ENCODE results near the gene HLTF. TPM values are rescaled to one million over a fixed set of nuclear protein-coding genes. Genes with fewer than 3 reads are reported as not detected.

Gene HLTF, protein sequence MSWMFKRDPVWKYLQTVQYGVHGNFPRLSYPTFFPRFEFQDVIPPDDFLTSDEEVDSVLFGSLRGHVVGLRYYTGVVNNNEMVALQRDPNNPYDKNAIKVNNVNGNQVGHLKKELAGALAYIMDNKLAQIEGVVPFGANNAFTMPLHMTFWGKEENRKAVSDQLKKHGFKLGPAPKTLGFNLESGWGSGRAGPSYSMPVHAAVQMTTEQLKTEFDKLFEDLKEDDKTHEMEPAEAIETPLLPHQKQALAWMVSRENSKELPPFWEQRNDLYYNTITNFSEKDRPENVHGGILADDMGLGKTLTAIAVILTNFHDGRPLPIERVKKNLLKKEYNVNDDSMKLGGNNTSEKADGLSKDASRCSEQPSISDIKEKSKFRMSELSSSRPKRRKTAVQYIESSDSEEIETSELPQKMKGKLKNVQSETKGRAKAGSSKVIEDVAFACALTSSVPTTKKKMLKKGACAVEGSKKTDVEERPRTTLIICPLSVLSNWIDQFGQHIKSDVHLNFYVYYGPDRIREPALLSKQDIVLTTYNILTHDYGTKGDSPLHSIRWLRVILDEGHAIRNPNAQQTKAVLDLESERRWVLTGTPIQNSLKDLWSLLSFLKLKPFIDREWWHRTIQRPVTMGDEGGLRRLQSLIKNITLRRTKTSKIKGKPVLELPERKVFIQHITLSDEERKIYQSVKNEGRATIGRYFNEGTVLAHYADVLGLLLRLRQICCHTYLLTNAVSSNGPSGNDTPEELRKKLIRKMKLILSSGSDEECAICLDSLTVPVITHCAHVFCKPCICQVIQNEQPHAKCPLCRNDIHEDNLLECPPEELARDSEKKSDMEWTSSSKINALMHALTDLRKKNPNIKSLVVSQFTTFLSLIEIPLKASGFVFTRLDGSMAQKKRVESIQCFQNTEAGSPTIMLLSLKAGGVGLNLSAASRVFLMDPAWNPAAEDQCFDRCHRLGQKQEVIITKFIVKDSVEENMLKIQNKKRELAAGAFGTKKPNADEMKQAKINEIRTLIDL
- total RNA-seq (ENCODE audit: unreplicated experiment), result 15.9 TPM
- long read RNA-seq, partial matches to known transcripts, result 3 of 4 reads
- long read RNA-seq, other reads (novel, unspliced or antisense), result 1 of 4 reads

DNA sequence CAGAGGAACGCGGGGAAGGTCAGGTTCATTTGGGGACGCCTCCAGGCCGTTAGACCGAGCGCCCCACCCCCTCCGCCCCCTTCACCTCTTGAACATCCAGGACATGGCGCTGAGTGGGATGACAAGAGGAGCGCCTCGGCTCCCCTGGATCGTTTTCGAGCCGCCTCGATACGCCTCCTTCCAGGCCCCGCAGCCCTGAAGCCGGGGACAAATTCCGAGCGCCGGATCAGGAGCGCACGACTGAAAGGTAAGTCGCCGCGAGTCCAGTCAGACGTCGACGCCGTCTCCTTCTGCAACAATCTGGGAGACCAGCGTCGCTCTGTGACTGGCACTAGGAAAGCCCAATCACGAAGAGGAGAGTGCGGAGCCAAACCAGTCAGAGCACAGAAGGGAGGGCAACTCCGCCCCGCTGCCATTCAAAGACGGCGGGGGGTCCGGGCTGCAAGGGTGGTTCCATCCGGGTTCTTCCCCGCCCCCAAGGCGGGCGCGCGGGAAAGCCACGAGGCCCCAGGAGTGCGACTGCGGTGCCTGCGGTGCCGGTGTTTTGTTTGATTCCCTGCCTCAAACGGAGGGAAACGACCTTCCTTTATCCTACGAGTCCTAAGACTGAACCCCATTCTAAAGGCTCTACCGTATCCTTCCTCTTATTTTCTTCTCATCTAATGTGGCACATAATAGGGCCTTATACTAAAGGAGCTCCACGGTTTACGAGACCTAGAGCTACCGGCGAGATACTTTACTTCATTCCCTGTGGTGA is at the start of gene HLTF:
Gene HLTF, minus strand, starts transcription at position 302 of the 757 bp plus-strand sequence. Its CDS starts 197 bp downstream, at position 105.
- Mint-ChIP-seq H3K4me3 (ENCODE audit: unreplicated experiment) (peak within 1 kb of the TSS; percentile 94), H3K4me1 (ENCODE audit: unreplicated experiment) (peaks cover 7% of the 10 kb centered on the region), H3K27ac (ENCODE audit: unreplicated experiment) (peak within 1 kb of the TSS; percentile 41)

DNA sequence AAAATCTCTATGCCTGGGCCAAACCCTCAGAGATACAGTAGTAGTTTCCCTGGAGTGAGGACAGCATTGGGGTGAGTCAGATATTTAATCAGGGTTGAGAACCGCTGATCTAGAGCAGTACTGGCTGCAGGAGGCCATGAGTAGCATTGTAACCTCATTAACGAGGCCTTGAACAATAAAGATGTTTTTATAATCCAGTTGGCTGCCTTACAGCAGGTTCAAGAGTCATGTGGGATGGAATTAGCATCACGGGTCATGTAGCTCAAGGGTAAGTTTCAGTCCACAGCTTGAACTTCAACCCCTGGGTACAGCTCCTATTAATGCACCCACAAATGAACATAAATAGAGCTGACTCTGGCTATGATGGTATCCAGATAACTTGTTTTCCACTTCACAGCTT is 48.2 kb upstream of the HLTF start:
- H3K4me1 Mint-ChIP-seq (ENCODE audit: unreplicated experiment), result peaks cover 8% of the 10 kb centered on the region
- no peaks in the 10 kb centered on the region for H3K36me3 Mint-ChIP-seq (ENCODE audit: low read depth, unreplicated experiment)
- TF ChIP-seq, protein P1, sequence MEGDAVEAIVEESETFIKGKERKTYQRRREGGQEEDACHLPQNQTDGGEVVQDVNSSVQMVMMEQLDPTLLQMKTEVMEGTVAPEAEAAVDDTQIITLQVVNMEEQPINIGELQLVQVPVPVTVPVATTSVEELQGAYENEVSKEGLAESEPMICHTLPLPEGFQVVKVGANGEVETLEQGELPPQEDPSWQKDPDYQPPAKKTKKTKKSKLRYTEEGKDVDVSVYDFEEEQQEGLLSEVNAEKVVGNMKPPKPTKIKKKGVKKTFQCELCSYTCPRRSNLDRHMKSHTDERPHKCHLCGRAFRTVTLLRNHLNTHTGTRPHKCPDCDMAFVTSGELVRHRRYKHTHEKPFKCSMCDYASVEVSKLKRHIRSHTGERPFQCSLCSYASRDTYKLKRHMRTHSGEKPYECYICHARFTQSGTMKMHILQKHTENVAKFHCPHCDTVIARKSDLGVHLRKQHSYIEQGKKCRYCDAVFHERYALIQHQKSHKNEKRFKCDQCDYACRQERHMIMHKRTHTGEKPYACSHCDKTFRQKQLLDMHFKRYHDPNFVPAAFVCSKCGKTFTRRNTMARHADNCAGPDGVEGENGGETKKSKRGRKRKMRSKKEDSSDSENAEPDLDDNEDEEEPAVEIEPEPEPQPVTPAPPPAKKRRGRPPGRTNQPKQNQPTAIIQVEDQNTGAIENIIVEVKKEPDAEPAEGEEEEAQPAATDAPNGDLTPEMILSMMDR (IDR thresholded peaks at IDR 0.05; ENCODE audit: unreplicated experiment), result no peak
- no peaks in the 10 kb centered on the region for H3K9me3 Mint-ChIP-seq (ENCODE audit: unreplicated experiment)
- H3K27me3 Mint-ChIP-seq (ENCODE audit: unreplicated experiment), result peaks cover 3% of the 10 kb centered on the region
- no peak for DNase-seq (ENCODE audit: low spot score)
- no peak overlapping the region for H3K4me3 Mint-ChIP-seq (ENCODE audit: unreplicated experiment)
- H3K27ac Mint-ChIP-seq (ENCODE audit: unreplicated experiment), result no peak overlapping the region

More for the DNA sequence above, at the start of gene HLTF:
- H3K36me3 Mint-ChIP-seq (ENCODE audit: low read depth, unreplicated experiment), result no peaks in the 10 kb centered on the region
- H3K9me3 Mint-ChIP-seq (ENCODE audit: unreplicated experiment), result no peaks in the 10 kb centered on the region
- TF ChIP-seq, protein P1 (IDR thresholded peaks at IDR 0.05; ENCODE audit: unreplicated experiment), result no peak
- DNase-seq (ENCODE audit: low spot score), result peak; percentile 89
- no peaks in the 10 kb centered on the region for H3K27me3 Mint-ChIP-seq (ENCODE audit: unreplicated experiment)

DNA sequence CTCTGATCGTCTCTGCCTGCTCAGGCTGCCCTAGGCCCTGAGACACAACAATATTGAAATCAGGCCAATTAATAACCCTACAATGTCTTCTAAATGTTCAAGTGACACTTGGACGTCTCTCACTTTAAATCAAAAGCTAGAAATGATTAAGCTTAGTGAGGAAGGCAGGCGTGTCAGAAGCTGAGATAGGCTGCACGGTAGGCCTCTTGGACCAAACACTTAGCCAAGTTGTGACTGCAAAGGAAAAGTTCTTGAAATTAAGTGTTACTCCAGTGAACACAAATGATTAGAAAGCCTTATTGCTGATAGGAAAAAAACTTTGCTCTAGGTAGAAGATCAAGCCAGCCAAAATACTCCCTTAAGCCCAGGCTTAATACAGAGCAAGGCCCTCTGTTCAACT is 45.3 kb upstream of the HLTF start:
- H3K27me3 Mint-ChIP-seq (ENCODE audit: unreplicated experiment), result peaks cover 3% of the 10 kb centered on the region
- DNase-seq (ENCODE audit: low spot score), result no peak
- H3K9me3 Mint-ChIP-seq (ENCODE audit: unreplicated experiment), result no peaks in the 10 kb centered on the region
- H3K4me1 Mint-ChIP-seq (ENCODE audit: unreplicated experiment), result peaks cover 13% of the 10 kb centered on the region
- no peaks in the 10 kb centered on the region for H3K36me3 Mint-ChIP-seq (ENCODE audit: low read depth, unreplicated experiment)
- H3K4me3 Mint-ChIP-seq (ENCODE audit: unreplicated experiment), result no peak overlapping the region
- H3K27ac Mint-ChIP-seq (ENCODE audit: unreplicated experiment), result no peak overlapping the region
- TF ChIP-seq, protein P1 (IDR thresholded peaks at IDR 0.05; ENCODE audit: unreplicated experiment), result no peak

DNA sequence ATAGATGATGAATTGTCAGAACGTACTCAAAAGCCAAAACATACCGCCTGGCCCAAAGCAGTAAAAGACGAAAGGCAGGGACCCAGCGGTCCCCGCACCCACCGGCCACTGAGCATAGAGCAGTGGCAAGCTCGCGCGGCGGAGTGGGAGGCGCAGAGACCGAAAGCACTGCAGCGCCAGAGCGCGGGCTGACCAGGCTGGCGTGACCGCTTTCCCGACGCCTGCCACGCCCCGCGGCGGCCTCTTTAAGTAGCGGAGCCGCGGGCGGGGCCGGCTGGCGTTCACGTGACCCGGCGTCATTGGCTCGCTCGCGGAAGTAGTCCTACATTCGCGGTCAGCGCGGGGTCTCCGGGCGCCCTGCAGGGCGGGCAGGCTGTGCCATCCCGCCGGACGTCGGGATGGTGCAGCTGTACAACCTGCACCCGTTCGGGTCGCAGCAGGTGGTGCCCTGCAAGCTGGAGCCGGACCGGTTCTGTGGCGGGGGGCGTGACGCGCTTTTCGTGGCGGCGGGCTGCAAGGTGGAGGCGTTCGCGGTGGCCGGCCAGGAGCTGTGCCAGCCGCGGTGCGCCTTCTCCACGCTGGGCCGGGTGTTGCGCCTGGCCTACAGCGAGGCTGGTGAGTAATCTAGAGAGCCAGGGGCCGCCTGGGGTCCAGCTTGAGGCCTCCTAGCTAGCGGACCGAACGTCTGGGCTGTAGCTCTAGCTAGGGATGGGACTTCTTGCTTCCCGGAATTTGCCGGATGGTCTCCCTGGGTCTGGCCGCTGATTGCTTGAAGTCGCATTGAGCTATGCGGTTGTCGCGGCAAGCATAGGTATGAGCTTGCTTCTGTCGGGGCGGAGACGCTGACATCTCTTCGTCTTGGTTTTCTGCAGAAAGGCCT is 43.2 kb upstream of the HLTF start, which contains the start of gene HPS3:
Gene HPS3, plus strand, starts transcription at position 313 of the 880 bp plus-strand sequence. Its CDS starts 86 bp downstream, at position 399.
- no peaks in the 10 kb centered on the region for H3K9me3 Mint-ChIP-seq (ENCODE audit: unreplicated experiment)
- DNase-seq (ENCODE audit: low spot score), result peak; percentile 83
- peak within 1 kb of the TSS; percentile 76 for H3K27ac Mint-ChIP-seq (ENCODE audit: unreplicated experiment)
- H3K4me1 Mint-ChIP-seq (ENCODE audit: unreplicated experiment), result peaks cover 13% of the 10 kb centered on the region
- TF ChIP-seq, protein P1 (IDR thresholded peaks at IDR 0.05; ENCODE audit: unreplicated experiment), result no peak
- H3K27me3 Mint-ChIP-seq (ENCODE audit: unreplicated experiment), result peaks cover 3% of the 10 kb centered on the region
- no peaks in the 10 kb centered on the region for H3K36me3 Mint-ChIP-seq (ENCODE audit: low read depth, unreplicated experiment)
- peak within 1 kb of the TSS; percentile 97 for H3K4me3 Mint-ChIP-seq (ENCODE audit: unreplicated experiment)

Measured in endothelial cell (in vitro differentiated cells).